HG03521 (cell line): Measurements from ENCODE around the gene CCDC57.
A peak's percentile ranks its signal among the peaks of the same experiment; 100 is the strongest.

Experiments used
- ATAC-seq: cut with Tn5 transposase; IDR thresholded peaks from one replicate; pipeline ENCODE4 v1.9.1; 2021; ENCODE audit warnings: mild to moderate bottlenecking, moderate library complexity; ENCODE audit not compliant: unreplicated experiment

Gene CCDC57

DNA sequence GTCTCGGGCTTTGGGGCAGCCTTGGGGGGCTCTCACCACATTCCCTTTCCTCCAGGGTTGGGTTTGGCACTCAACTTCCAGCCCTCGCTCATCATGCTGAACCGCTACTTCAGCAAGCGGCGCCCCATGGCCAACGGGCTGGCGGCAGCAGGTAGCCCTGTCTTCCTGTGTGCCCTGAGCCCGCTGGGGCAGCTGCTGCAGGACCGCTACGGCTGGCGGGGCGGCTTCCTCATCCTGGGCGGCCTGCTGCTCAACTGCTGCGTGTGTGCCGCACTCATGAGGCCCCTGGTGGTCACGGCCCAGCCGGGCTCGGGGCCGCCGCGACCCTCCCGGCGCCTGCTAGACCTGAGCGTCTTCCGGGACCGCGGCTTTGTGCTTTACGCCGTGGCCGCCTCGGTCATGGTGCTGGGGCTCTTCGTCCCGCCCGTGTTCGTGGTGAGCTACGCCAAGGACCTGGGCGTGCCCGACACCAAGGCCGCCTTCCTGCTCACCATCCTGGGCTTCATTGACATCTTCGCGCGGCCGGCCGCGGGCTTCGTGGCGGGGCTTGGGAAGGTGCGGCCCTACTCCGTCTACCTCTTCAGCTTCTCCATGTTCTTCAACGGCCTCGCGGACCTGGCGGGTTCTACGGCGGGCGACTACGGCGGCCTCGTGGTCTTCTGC is 24.6 kb upstream of the CCDC57 start:
- no peak for ATAC-seq

- no peak for ATAC-seq
Observed at GRCh38 chr17:82236142-82236971, 23.7 kb upstream of the CCDC57 start.

- ATAC-seq: no peak
Observed at GRCh38 chr17:82235775-82236141, 23.1 kb upstream of the CCDC57 start.

DNA sequence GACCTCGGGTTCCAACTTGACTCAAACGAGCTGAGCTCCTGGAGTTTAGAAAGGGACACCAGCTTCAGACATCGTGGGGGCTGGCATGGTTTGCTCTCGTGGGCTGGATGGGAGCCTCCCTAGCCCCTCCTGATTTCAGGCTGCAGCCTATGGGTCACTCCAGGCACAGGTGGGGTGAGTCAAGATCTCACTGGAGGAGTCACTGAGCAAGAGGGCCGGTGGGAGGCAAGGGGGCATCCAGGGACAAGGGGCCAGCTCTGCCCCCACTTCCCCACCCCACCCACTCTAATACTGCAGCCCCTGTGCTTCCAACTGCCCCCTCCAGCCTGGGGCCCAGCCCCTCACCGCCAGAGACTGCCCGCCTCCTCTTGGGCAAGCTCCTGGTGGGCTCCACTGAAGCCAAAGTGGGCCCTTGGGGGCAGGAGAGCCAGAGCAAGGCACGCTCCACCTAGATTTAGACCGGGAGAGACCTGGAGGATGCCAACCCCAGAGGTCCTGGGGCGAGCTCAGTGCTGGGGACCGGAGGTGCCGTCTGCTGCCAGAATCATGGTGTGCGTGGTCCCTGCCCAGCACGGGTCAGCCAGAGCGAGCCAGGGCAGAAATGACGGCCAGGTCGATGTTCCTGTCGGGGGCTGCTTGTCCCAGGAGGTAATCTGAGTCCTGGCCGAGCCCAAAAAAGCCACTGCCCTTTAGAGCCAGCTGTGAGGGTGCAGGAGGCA is 22.6 kb upstream of the CCDC57 start:
- ATAC-seq: no peak

DNA sequence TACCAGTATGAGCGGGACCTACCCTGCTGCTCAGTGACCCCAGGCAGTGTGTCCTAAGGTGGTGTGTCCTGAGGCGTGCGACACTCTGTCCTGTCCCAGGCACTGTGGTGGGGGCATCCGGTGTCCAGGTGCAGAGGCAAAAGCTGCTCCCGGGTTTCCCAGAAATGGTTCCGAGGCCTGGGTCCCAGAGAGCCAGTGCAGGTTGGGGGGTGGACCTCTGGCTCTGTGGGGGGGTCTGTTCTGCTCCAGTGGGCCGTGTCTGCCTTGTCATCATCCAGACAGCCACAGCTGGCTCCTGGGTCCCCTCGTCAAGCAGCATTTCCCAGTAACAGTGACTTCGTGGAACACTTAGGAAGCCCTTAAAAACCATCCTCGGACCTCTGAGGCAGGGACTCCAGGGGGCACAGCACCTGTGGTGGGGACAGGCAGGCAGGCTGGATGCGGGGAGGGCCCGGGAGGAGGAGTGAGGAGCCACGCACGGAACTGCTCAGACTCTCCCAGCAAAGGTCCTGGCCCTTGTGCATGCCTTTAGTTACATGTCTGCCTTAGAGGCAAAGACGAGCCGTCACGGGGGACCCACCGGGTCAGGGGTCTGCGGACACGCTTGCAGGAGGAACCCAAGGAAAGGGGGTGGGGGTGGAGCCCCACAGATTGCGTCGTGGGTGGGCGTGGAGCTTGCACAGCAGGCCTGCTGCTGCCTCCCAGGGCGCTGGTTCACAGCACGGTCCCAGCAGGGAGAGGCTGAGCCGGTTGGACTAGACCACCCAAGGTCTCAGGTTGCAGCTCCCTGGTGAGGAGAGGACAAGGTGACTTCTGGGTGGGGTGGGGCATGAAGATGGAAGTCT is 21.8 kb upstream of the CCDC57 start:
- no peak for ATAC-seq

GRCh38 chr17:82232876-82233785 is 20.5 kb upstream of the CCDC57 start:
- no peak for ATAC-seq

- no peak for ATAC-seq
Observed at GRCh38 chr17:82232322-82232820, 19.7 kb upstream of the CCDC57 start.

GRCh38 chr17:82231562-82232321 is 19.1 kb upstream of the CCDC57 start:
- ATAC-seq: no peak

DNA sequence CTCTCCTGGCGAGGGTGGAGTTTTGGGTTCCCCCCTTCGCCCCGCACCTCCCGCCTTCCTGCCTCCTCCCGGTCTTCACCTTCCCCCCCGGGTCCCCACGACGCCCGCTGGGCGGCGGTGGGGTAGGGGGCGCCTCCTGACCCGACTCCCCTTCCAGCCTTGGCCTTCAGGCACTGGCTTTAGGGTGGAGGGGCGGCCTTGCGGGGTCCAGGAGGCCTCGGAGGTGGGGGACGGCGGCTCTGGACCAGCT is 18.6 kb upstream of the CCDC57 start:
- ATAC-seq: no peak

- ATAC-seq: peak; percentile 34
Observed at GRCh38 chr17:82230609-82231311, 18.1 kb upstream of the CCDC57 start.

DNA sequence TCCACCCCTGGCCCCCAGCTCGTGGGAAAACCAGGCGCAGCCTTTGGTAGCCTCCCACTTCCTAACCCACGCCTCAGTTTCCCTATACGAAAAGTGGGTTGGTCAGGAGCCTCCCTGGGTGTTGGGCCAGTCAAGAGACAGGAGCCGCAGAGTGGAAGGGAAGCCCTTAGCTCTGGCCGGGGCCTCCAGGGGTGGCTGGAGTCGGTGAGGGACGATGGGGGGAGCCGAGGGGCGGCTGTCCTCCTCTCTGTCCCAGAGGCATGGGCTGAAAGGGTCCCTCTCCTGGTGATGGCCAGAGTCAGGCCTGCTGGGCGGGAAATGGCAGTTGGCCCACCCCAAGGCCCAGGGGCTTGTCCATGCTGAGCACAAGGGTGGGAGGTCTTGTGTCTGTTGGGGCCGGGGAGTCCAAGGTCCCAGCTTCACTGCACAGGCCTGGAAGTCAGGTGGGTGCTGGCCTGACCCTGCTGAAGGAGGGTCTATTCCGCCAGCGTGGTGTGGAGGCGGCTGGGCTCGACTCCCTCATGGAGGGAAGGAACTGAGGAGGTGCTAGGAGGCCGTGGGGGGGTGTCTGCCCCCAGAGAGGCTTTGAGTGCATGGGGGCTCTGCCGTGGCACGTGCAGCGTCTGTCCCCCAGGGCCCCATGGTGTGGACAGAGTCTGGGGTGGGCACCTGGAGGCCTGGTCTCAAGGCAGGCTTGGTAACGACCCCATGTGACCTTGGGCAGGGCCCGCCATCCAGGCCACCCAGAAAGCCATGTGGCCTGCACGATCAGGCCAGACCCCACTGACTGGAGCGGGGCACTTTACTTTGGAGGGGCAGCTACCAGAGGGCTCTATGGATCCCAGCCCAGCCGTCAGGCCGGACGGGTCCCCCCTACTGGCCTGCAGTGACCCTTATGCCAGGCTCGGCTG is 17.3 kb upstream of the CCDC57 start:
- ATAC-seq: no peak

DNA sequence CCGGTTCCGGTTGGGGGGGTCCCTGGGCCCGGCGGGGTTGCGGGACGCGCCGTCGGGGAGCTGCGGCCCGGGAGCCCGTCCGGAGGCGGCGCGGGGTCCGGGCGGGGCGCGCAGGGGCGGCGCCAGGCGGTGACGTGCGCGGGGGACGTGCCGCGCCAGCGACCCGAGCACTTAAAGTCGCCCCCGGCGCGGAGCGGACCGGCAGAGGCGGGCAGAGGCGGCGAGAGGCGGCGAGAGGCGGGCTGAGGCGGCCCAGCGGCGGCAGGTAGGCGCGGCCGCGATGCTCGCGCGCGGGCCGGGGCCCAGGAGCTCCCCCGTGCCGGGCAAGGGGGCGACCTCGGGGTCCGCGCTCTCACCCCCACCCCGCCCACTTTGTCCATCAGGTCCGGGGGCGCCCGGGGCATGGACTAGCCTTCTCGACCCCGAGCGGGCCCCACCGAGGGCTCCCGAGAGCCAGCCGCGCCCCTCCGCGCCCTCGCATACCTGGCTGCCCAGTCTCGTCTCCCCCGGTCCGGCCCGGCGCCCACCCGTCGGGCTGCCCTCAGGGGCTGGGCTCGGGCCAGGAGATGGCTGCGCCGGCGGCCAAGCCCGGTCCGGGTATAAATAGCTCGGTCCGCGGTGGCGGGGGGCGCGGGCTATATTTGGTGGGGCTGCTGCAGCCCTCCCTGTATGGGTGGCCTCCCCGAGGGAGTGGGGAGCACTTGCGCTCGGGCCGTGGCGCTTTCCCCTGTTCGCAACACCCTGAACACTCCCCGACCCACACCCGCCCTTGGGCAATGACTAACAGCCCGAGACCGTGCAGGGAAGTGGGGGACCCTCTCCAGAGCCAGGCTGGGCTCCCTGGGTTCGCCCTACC is 16.4 kb upstream of the CCDC57 start, which contains the start of gene SLC16A3:
TSS of gene SLC16A3 (plus strand) at position 201 of the 856 bp plus-strand sequence. CDS start 6,967 bp downstream, outside the sequence.
- ATAC-seq: peak; percentile 48

DNA sequence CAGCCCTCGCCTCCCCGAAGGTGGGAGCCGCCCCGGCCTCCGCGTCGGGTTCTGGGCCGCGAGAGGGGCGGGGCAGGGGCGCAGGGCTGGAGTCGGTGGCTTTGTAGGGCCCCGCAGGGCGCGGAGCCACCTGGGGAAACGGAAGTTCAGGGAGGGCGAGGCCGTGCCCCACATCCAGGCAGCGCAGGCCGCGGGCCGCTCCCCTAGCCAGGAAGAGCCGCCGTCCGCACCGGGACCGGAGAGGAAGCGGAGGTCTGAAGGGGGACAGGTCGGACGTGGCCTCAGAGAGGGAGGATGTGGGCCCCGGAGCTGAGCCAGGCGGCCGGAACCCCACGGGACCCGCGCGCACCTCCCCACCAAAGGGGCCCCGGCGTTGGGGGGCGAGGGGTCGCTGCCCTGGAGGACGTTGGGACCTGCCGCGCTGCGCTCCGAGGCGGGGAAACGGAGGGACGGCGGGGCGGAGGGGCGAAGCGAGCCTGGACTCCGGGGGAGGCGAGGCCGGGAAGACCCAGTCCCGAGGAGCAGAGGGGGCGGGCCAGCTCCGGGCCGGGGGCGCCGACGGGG is 15.7 kb upstream of the CCDC57 start:
- ATAC-seq: peak; percentile 12

DNA sequence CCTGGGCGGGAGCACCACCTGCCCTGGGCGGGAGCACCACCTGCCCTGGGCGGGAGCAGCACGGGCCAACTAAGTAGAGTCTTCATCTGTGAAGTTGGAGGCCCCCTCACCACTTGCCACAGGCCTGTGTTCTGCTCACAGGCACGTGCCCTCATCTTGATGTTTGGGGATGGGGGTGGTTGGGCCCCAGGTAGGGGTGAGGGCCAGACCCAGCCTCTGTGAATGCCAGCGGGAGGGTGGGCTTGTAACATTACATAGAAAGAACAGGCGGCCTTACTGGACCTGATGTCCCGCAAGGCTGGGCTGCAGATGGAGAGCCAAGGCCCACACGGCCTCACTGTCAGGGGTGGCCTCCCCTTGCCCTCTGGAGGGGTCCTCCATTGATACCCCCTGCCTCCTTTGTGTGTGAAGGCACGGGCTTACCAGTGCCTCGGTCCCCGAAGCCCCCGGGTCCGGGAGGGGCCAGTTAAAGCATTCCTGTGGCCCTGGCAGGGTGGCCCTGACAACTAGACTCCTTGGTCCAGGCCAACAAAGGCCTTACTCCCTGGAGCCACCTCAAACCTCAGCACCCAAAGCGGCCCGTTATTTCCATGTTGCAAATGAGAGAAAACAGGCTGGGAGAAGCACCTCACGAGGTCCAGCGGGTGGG is 15.1 kb upstream of the CCDC57 start:
- no peak for ATAC-seq

DNA sequence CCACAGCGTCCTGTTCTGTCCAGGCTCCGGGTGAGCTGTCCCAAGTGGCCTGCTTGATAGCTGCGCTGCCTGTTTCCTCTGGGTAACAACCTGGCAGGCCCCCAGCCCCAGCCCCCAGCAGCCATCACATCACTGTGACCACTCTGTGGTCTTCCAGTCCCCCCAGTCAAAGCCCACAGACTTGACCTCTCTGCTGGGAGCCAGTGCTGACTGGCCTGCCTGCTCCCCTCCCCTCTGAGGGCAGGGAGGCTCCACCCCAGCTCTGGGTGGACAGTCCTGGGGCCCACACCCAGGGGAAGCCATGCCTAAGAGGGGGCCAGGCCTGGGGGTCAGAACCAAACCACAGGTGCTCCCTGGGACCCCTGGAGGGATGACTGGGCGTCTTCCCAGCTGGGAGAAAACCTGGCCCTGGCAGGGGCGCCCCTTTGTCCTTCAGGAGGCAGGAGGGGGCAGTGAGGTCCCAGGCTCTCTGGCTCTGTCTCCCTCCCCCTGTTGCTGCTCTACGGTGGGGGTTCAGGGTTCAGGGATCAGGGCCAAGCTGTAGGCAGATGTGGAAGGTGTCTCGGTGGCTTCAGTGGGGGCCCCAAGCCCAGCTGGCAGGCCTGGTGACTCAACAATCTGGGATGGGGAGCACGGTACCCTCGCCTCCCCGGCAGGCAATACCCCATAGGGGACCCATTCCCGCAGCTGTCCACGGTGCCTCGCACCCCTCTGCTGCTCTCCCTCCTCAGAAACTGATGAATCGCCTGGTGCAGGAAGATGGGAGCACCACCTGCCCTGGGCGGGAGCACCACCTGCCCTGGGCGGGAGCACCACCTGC is 14.4 kb upstream of the CCDC57 start:
- no peak for ATAC-seq
